Measurements from ENCODE around the gene NAA40.

The NAA40 gene

GRCh38 chr11:64004590-64004984, 65.8 kb downstream of the NAA40 start:
- no peak for ATAC-seq (replicated peaks)
- Mint-ChIP-seq H3K27ac (no peak overlapping the region), H3K9me3 (no peaks in the 10 kb centered on the region), H3K4me1 (ENCODE audit: low read depth in 2 of 2) (peaks cover 18 to 21% of the 10 kb centered on the region in 2 donors), H3K27me3 (peaks cover 22 to 30% of the 10 kb centered on the region in 2 donors), H3K4me3 (no peak overlapping the region), H3K36me3 (ENCODE audit: insufficient read depth) (no peaks in the 10 kb centered on the region)
- no peak for DNase-seq

DNA sequence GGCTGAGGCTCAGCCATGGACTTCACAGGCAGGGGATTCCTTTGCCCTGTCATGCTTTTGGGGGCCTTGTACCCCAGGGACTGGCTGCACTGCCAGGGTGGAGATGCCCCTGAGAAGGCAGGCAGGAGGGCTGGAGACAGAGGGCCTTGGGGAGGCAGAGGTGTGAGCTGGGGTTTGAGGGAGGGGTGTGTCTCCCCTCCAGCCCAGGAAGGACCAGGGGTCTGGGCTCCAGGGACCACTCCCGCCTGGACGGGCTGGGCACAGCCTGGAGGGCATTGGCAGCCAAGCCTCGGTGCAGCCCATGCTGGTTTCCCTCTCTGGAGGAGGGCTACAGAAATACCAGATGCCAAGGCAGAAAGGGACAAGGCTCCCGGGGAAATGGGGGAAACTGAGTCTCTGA, 66.9 kb downstream of the NAA40 start:
- Mint-ChIP-seq H3K27me3 (peaks cover 22 to 38% of the 10 kb centered on the region in 2 donors), H3K4me1 (ENCODE audit: low read depth in 2 of 2) (peaks cover 16 to 23% of the 10 kb centered on the region in 2 donors), H3K9me3 (peaks cover 6 to 7% of the 10 kb centered on the region in 2 donors), H3K36me3 (ENCODE audit: insufficient read depth) (peaks cover 3% of the 10 kb centered on the region), H3K27ac (no peak overlapping the region), H3K4me3 (no peak overlapping the region)
- no peak for ATAC-seq (replicated peaks)
- no peak for DNase-seq

DNA sequence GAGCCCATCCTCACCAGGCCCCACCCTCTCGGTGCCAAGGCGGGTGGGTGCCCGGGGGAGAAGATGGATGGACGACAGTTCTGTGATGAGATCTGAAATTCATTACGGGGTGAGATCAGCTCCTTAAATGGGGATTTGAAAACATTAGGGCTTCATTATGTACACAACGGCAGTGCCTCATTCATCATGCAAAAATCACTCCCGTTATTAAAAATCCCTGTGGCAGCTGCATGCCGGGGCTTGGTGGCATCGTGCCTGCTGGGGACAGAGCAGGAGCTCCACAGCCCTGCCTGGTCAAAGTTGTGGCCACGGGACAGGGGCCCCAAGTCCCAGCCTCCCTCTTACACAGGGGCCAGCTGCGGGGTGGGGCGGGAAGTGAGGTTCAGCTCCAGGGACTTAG, 67.6 kb downstream of the NAA40 start:
- Mint-ChIP-seq H3K27ac (no peak overlapping the region), H3K4me3 (peak overlapping the region in 1 of 2 donors; percentile 86), H3K4me1 (ENCODE audit: low read depth in 2 of 2) (peaks cover 14 to 25% of the 10 kb centered on the region in 2 donors), H3K36me3 (ENCODE audit: insufficient read depth) (peaks cover 3% of the 10 kb centered on the region), H3K9me3 (peaks cover 10 to 14% of the 10 kb centered on the region in 2 donors), H3K27me3 (peaks cover 22 to 43% of the 10 kb centered on the region in 2 donors)
- DNase-seq (no peak), ATAC-seq (replicated peaks) (no peak)

Measured in effector memory CD8-positive, alpha-beta T cell (primary cell).